PFSK-1 (cell line): ENCODE measurements around the gene CCDC13.
A peak's percentile ranks its signal among the peaks of the same experiment; 100 is the strongest.

Experiments used
- FOXP2 ChIP-seq: optimal IDR thresholded peaks from 2 replicates; pipeline ENCODE3; 2011; ENCODE audit warnings: borderline replicate concordance, control low read depth, inconsistent platforms; ENCODE audit not compliant: insufficient read depth; ENCODE audit errors: extremely low read length, extremely low read depth
- POLR2AphosphoS5 ChIP-seq: IDR thresholded peaks from 2 replicates; pipeline ENCODE4 v1.6.1; 2012; ENCODE audit warnings: low read depth, mild to moderate bottlenecking, control low read depth, low read length, moderate library complexity
- SIN3A ChIP-seq: IDR thresholded peaks from 2 replicates; pipeline ENCODE4 v1.6.1; 2012; ENCODE audit warnings: mild to moderate bottlenecking, low read length, moderate library complexity, borderline replicate concordance; ENCODE audit not compliant: insufficient read depth
- TAF1 ChIP-seq: IDR thresholded peaks from 2 replicates; pipeline ENCODE4 v1.6.1; 2012; ENCODE audit warnings: low read length, control low read depth, borderline replicate concordance; ENCODE audit not compliant: insufficient read depth
- TF ChIP-seq, protein P1 (sequence below), 2 experiments: IDR thresholded peaks; 2 replicates each; pipeline versions ENCODE4 v1.6.1 to v1.8.0; 2011 to 2012; ENCODE audit warnings: low read depth in 2 of 2, low read length in 2 of 2, control low read depth in 1 of 2, inconsistent platforms in 1 of 2, mild to moderate bottlenecking in 1 of 2, moderate library complexity in 1 of 2; ENCODE audit not compliant: insufficient read depth in 1 of 2

Gene CCDC13

DNA sequence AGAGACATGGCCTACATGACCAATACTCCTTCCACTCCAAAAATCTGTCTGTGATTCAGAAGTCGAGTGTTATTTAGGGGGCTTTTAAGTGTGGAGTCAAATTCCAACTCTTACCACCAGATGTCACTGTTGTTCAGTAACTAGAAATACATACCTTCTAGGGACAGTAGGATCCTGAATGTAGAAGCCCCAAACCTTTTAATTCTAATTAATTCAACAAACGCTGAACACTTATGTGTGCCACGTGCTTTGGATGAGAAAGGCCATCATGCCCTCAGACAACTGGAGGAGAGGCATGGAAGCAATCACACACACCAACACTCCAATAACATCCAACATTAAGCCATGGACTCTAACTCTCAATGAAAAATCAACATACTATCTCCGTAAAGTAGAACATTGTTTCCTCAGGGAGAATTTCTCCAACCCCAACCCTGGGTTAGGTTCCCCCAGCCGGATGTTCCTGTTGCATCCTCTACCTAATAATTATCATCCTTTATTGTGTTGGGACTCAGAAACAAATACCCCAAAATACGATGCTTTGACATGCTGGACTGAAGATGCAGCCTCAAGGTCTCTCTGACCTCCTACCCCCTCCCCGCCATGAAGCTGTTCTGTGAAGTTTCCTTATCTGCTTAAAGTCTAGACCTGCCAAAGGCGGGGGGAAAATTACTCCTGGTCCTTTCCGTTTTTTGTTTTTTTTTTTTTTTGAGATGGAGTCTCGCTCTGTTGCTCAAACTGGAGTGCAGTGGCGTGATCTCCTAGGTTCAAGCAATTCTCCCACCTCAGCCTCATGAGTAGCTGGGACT is 8.0 kb upstream of the CCDC13 start:
- TF ChIP-seq, protein P1, sequence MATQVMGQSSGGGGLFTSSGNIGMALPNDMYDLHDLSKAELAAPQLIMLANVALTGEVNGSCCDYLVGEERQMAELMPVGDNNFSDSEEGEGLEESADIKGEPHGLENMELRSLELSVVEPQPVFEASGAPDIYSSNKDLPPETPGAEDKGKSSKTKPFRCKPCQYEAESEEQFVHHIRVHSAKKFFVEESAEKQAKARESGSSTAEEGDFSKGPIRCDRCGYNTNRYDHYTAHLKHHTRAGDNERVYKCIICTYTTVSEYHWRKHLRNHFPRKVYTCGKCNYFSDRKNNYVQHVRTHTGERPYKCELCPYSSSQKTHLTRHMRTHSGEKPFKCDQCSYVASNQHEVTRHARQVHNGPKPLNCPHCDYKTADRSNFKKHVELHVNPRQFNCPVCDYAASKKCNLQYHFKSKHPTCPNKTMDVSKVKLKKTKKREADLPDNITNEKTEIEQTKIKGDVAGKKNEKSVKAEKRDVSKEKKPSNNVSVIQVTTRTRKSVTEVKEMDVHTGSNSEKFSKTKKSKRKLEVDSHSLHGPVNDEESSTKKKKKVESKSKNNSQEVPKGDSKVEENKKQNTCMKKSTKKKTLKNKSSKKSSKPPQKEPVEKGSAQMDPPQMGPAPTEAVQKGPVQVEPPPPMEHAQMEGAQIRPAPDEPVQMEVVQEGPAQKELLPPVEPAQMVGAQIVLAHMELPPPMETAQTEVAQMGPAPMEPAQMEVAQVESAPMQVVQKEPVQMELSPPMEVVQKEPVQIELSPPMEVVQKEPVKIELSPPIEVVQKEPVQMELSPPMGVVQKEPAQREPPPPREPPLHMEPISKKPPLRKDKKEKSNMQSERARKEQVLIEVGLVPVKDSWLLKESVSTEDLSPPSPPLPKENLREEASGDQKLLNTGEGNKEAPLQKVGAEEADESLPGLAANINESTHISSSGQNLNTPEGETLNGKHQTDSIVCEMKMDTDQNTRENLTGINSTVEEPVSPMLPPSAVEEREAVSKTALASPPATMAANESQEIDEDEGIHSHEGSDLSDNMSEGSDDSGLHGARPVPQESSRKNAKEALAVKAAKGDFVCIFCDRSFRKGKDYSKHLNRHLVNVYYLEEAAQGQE (IDR thresholded peaks at IDR 0.05; ENCODE audit: insufficient read depth in 1 of 2, low read depth in 2 of 2, low read length in 2 of 2): no peak
- no peak for TF ChIP-seq SIN3A
- no peak for TF ChIP-seq TAF1
- no peak for TF ChIP-seq FOXP2
- TF ChIP-seq POLR2AphosphoS5: no peak

DNA sequence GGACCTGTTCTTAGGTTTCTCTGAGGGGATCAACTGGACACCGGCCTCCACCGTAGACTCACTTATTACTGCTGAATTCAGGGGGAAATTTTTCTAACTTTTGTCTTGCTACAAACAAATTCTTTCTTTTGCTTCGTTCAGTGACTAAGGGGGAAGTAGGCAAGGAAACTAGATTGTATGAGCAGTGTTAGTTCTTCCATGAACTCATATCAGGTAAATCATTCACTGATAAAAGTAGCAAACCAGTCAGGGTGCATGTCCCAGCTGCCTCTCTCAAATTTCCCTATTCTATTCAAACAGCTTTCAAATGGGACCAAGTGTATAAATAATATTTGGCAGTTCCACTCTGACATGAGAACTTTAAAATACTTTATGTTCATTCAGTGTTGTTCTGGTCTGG is 7.3 kb upstream of the CCDC13 start:
- TF ChIP-seq FOXP2 (no peak), POLR2AphosphoS5 (no peak), TAF1 (no peak), SIN3A (no peak)
- TF ChIP-seq, protein P1 (IDR thresholded peaks at IDR 0.05; ENCODE audit: insufficient read depth in 1 of 2, low read depth in 2 of 2, low read length in 2 of 2): no peak

DNA sequence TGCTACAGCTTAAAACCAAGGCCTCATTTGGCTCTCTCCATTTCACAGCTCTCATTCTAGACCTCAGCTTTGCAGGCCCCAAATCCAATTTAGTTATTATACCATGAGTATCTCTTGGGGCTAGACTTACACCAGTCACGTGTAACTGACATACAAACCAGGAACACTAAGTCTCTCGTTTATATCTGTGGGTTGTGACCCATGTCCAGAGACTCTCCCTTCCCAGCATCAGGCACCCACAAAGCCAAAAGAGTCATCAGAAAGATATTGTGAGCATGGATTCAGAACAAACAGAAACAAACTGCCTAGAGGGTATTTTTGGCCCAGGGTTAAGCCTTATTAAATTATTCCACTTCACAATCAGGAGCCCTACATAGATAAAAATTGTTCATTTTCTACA is 5.6 kb upstream of the CCDC13 start:
- no peak for TF ChIP-seq SIN3A
- TF ChIP-seq, protein P1 (IDR thresholded peaks at IDR 0.05; ENCODE audit: insufficient read depth in 1 of 2, low read depth in 2 of 2, low read length in 2 of 2): no peak
- no peak for TF ChIP-seq TAF1
- TF ChIP-seq FOXP2: no peak
- no peak for TF ChIP-seq POLR2AphosphoS5

DNA sequence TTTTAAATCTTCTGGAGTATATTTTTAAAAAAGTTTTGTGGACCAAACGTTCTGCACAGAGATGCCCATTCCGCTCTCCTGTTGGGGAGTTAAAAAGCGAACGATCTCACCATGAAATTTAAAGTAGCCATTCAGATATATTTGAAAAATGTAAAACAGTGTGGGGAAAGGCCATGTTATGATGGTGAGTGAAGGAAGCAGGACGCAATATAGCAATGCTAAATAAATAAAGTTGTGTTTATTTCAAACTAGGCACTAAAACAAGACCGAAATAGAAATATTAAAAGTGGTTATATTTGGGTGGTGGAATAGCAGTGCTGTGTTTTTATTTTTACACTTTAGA is 327 bp upstream of the CCDC13 start:
- no peak for TF ChIP-seq TAF1
- TF ChIP-seq SIN3A: no peak
- no peak for TF ChIP-seq FOXP2
- TF ChIP-seq, protein P1 (IDR thresholded peaks at IDR 0.05; ENCODE audit: insufficient read depth in 1 of 2, low read depth in 2 of 2, low read length in 2 of 2): no peak
- peak; percentile 58; the same call in 1 of the 2 replicates for TF ChIP-seq POLR2AphosphoS5
